ENCODE measurements around the gene GAS7. TPM values are rescaled to one million over a fixed set of nuclear protein-coding genes. Genes with fewer than 3 reads are reported as not detected.

GAS7 gene
- total RNA-seq, 1 donor from 2014 or later, result 47.7 TPM

DNA sequence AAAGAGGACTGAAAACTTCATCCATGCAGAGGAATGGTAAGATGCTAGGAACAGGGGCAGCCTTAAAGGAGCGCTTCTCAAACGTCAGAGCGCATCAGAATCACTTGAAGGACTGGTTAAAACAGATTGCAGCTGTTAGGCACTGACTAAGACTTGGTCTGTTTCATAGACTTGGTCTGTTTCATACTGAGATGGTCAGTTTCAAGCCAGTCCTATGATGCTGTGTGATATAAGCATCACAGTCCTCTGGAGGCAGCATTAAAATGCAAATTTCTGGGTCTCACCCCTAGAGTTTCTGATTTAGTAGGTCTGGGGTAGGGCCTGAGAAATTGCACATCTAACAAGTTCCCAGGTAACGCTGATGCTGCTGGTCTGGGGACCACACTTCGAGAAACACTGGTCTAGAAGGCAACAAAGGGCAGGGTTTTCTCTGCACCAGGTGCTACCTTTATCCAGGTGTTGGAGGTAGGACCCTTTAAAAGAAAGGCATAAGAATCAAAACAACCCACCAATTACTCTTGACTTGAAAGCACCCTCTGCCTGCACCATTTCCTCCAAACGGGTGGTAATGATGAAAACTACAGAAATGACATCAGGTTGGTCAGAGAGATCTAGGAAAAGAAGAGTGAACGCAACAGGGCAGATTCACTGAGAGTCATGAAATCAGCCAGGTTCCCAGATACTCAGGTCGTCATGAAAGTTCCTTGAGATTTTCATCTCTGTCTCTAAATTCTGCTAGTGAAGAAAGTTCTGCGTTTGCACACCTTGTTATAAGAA, 198.3 kb downstream of the GAS7 start:
- Mint-ChIP-seq H3K27me3 (ENCODE audit: low read depth) (no peaks in the 10 kb centered on the region), H3K4me1 (no peaks in the 10 kb centered on the region), H3K27ac (no peak overlapping the region), H3K4me3 (no peak overlapping the region), H3K36me3 (no peaks in the 10 kb centered on the region), H3K9me3 (no peaks in the 10 kb centered on the region)
- no peak for DNase-seq (ENCODE audit: low spot score in 2 of 2, unreplicated experiment in 2 of 2)
- TF ChIP-seq, protein P1, sequence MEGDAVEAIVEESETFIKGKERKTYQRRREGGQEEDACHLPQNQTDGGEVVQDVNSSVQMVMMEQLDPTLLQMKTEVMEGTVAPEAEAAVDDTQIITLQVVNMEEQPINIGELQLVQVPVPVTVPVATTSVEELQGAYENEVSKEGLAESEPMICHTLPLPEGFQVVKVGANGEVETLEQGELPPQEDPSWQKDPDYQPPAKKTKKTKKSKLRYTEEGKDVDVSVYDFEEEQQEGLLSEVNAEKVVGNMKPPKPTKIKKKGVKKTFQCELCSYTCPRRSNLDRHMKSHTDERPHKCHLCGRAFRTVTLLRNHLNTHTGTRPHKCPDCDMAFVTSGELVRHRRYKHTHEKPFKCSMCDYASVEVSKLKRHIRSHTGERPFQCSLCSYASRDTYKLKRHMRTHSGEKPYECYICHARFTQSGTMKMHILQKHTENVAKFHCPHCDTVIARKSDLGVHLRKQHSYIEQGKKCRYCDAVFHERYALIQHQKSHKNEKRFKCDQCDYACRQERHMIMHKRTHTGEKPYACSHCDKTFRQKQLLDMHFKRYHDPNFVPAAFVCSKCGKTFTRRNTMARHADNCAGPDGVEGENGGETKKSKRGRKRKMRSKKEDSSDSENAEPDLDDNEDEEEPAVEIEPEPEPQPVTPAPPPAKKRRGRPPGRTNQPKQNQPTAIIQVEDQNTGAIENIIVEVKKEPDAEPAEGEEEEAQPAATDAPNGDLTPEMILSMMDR (IDR thresholded peaks at IDR 0.05; ENCODE audit: unreplicated experiment), result no peak

DNA sequence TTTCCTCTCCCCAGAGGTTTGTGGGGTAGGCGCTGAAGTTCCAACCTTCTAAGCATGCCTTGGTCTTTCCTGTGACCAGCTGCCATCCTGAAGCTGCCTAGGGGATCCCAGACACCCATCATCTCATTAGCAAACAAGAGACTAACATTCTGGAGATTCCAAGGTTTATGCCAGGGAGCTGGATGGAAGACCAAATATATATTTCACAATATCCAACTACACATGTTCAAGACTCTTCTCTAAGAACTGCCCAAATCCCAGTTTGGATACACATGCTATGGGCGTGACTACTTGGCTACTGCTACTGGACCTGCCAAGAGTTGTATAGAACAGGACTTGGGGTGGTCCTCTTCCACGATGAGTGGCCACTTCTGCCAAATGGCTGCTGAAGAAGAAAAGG, 200.3 kb downstream of the GAS7 start:
- Mint-ChIP-seq H3K9me3 (no peaks in the 10 kb centered on the region), H3K4me3 (no peak overlapping the region), H3K36me3 (no peaks in the 10 kb centered on the region), H3K27me3 (ENCODE audit: low read depth) (no peaks in the 10 kb centered on the region), H3K4me1 (no peaks in the 10 kb centered on the region), H3K27ac (no peak overlapping the region)
- no peak for DNase-seq (ENCODE audit: low spot score in 2 of 2, unreplicated experiment in 2 of 2)
- TF ChIP-seq, protein P1 (IDR thresholded peaks at IDR 0.05; ENCODE audit: unreplicated experiment), result no peak

DNA sequence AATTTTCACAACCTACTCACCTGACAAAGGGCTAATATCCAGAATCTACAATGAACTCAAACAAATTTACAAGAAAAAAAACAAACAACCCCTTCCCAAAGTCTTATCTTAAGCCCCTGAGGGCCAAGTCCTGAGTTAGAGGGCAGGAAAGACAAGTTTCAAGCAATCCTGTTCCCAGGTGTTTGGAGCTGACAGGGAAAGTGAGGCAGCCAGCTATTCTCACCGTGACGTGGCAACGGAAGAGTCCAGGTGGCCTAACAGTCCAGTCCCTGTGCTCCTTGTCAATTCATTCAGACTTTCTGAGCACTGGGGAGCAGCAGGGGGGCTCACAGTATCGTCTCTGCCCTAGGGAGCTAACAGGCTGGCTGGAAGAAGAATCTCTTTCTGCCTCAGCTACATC, 203.6 kb downstream of the GAS7 start:
- Mint-ChIP-seq H3K9me3 (peaks cover 3% of the 10 kb centered on the region), H3K27me3 (ENCODE audit: low read depth) (no peaks in the 10 kb centered on the region), H3K4me1 (no peaks in the 10 kb centered on the region), H3K4me3 (no peak overlapping the region), H3K36me3 (peaks cover 2% of the 10 kb centered on the region), H3K27ac (no peak overlapping the region)
- DNase-seq (ENCODE audit: low spot score in 2 of 2, unreplicated experiment in 2 of 2), result no peak
- TF ChIP-seq, protein P1 (IDR thresholded peaks at IDR 0.05; ENCODE audit: unreplicated experiment), result no peak

GRCh38 chr17:9991796-9992195, 206.6 kb downstream of the GAS7 start:
- no peaks in the 10 kb centered on the region for H3K27me3 Mint-ChIP-seq (ENCODE audit: low read depth)
- H3K4me1 Mint-ChIP-seq, result peaks cover 5% of the 10 kb centered on the region
- H3K36me3 Mint-ChIP-seq, result peaks cover 4% of the 10 kb centered on the region
- H3K4me3 Mint-ChIP-seq, result no peak overlapping the region
- no peak for DNase-seq (ENCODE audit: low spot score in 2 of 2, unreplicated experiment in 2 of 2)
- H3K27ac Mint-ChIP-seq, result no peak overlapping the region
- H3K9me3 Mint-ChIP-seq, result peaks cover 8% of the 10 kb centered on the region
- TF ChIP-seq, protein P1 (IDR thresholded peaks at IDR 0.05; ENCODE audit: unreplicated experiment), result no peak

- no peak overlapping the region for H3K4me3 Mint-ChIP-seq
- DNase-seq (ENCODE audit: low spot score in 2 of 2, unreplicated experiment in 2 of 2), result no peak
- peaks cover 8% of the 10 kb centered on the region for H3K9me3 Mint-ChIP-seq
- H3K4me1 Mint-ChIP-seq, result peaks cover 5% of the 10 kb centered on the region
- H3K27ac Mint-ChIP-seq, result no peak overlapping the region
- H3K36me3 Mint-ChIP-seq, result peaks cover 4% of the 10 kb centered on the region
- no peaks in the 10 kb centered on the region for H3K27me3 Mint-ChIP-seq (ENCODE audit: low read depth)
- TF ChIP-seq, protein P1 (IDR thresholded peaks at IDR 0.05; ENCODE audit: unreplicated experiment), result no peak
These were observed 207.1 kb downstream of the GAS7 start for GRCh38 chr17:9991351-9991750.
